ENCODE measurements around the gene PVRIG. TPM values are rescaled to one million over a fixed set of nuclear protein-coding genes. Genes with fewer than 3 reads are reported as not detected.
A peak's percentile ranks its signal among the peaks of the same experiment; 100 is the strongest.

The PVRIG gene
- total and polyA plus RNA-seq, 9 donors = 0.12 to 1.7 (median 0.28) TPM; not detected in 2

DNA sequence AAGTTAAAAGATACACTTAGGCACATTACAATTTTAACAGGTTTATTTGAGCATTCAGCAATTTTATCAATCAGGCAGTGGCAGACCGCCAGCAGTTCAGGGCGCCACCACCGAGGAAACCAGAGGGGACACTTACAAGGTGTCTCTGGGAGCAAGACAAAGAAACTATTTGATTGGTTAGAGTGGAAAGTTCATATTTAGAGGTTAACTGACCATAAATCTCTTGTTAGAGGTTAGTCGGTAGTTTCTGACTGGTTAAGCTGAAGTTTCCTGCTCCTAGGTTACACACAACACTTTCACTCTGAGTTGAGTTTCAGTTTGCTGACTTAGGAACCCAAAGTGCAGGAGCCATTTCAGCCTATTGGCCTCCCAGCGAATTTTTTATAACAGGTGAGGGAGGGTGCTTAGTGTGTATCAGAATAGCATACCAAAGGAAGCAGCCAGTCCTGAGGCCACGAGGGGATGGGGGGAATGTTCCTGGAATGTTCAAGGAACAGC is 10.8 kb upstream of the PVRIG start:
- no peak for TF ChIP-seq POLR2A (IDR thresholded peaks at IDR 0.05)
- TF ChIP-seq CTCF (IDR thresholded peaks at IDR 0.05) = no peak
- TF ChIP-seq EP300 (IDR thresholded peaks at IDR 0.05) = no peak
- H3K27ac ChIP-seq = no peak overlapping the region
- no peak for DNase-seq
- intact Hi-C loops (cut with DNase I) = no loop called here
- H3K36me3 ChIP-seq = no peaks in the 10 kb centered on the region
- no peaks in the 10 kb centered on the region for H3K9me3 ChIP-seq
- H3K4me3 ChIP-seq = no peak overlapping the region
- no peaks in the 10 kb centered on the region for H3K27me3 ChIP-seq
- H3K4me1 ChIP-seq (ENCODE audit: insufficient read depth) = no peaks in the 10 kb centered on the region
- 18 to 26% (median 25%) methylated on average over 6 of the region's 6 CpGs for WGBS, 3 donors

DNA sequence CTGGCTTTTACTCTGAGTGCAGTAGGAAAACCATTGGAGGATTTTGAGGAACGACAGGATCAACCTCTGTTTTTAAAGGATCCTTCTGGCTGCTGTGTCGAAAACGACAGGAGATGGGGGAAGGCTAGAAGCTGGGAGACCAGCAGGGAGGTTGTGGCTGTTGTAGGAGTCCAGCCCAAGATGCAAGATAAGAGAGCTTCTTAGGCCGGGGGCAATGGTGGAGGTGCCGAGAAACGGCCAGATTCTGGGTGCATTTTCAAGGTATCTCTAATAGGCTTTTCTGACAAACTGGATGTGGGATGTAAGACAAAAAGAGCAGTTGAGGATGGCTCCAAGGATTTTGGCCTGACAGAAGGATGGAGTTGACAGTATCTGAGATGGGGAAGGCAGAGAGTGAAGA is 10.3 kb upstream of the PVRIG start:
- DNase-seq = no peak
- Histone ChIP-seq H3K27ac (no peak overlapping the region), H3K4me1 (ENCODE audit: insufficient read depth) (no peaks in the 10 kb centered on the region), H3K9me3 (no peaks in the 10 kb centered on the region), H3K4me3 (no peak overlapping the region), H3K27me3 (no peaks in the 10 kb centered on the region), H3K36me3 (no peaks in the 10 kb centered on the region)
- intact Hi-C loops (cut with DNase I) = no loop called here
- TF ChIP-seq CTCF (IDR thresholded peaks at IDR 0.05) (no peak), EP300 (IDR thresholded peaks at IDR 0.05) (no peak), POLR2A (IDR thresholded peaks at IDR 0.05) (no peak)
- WGBS, 3 donors = 25 to 53% (median 44%) methylated on average over 6 of the region's 6 CpGs

DNA sequence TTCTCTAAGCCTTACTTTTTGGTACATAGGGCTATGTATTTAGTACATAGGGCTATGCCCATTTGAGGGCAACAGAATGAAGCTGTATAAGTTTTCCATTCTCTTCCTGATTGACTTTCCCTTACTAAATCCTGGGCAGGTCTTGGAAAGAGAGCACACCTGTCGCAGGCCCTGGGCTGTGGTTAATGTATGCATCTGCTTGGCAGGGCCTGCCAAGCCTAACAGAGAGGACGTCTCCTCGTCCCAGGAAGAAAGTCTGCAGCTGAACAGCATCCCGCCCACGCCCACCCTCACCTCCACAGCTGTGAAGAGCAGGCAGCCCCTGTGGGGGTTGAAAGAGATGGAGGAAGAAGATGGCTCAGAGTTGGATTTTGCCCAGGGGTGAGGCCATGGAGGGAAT is 8.9 kb upstream of the PVRIG start:
- H3K36me3 ChIP-seq = no peaks in the 10 kb centered on the region
- no peak for DNase-seq
- 64 to 77% (median 75%) methylated on average over 5 of the region's 5 CpGs for WGBS, 3 donors
- no peak overlapping the region for H3K27ac ChIP-seq
- H3K9me3 ChIP-seq = no peaks in the 10 kb centered on the region
- no peak for TF ChIP-seq EP300 (IDR thresholded peaks at IDR 0.05)
- TF ChIP-seq CTCF (IDR thresholded peaks at IDR 0.05) = no peak
- TF ChIP-seq POLR2A (IDR thresholded peaks at IDR 0.05) = no peak
- no peaks in the 10 kb centered on the region for H3K27me3 ChIP-seq
- no peak overlapping the region for H3K4me3 ChIP-seq
- intact Hi-C loops (cut with DNase I) = loop anchor here in 3 of 4 donors (5.0 to 10.0 kb wide), 2 partner anchors 74 to 76 kb away; no protein-coding TSS in a partner anchor
- peaks cover 1% of the 10 kb centered on the region for H3K4me1 ChIP-seq (ENCODE audit: insufficient read depth)

DNA sequence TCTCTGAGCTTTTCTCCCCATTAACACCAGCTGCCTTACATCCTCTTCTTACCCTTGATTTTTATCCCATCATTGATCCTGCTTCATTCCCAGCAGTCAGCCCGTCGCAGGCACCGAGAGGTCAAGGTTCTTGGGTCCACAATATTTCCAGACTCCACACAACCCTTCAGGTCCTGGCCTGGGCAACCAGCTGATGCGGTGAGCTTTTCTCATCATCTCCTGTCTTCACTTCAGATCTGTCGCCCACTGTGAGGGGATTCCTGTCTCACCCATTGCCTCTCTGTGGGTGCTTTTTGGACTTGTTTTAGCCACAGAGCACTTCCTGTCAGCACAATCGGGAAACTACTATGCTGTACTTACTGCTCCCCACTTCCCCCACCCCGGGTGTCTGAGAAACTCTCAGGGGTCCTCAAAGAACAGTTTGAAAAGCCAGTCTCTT is 8.4 kb upstream of the PVRIG start:
- intact Hi-C loops (cut with DNase I) = loop anchor here in 3 of 4 donors (5.0 to 10.0 kb wide), 2 partner anchors 74 to 77 kb away; no protein-coding TSS in a partner anchor
- 64 to 76% (median 66%) methylated on average over 7 of the region's 7 CpGs for WGBS, 3 donors
- TF ChIP-seq EP300 (IDR thresholded peaks at IDR 0.05) (no peak), POLR2A (IDR thresholded peaks at IDR 0.05) (no peak), CTCF (IDR thresholded peaks at IDR 0.05) (no peak)

More for the DNA sequence above, 8.4 kb upstream of the PVRIG start:
- H3K36me3 ChIP-seq = no peaks in the 10 kb centered on the region
- H3K4me3 ChIP-seq = no peak overlapping the region
- no peaks in the 10 kb centered on the region for H3K9me3 ChIP-seq
- peaks cover 2% of the 10 kb centered on the region for H3K4me1 ChIP-seq (ENCODE audit: insufficient read depth)
- no peaks in the 10 kb centered on the region for H3K27me3 ChIP-seq
- DNase-seq = peak in 1 of 5 donors; percentile 3
- no peak overlapping the region for H3K27ac ChIP-seq
